HG02840 (cell line): ENCODE results near the gene COPB1.

Source experiments
- ATAC-seq: cut with Tn5 transposase; IDR thresholded peaks from one replicate; pipeline ENCODE4 v1.9.1; 2021; ENCODE audit warnings: mild to moderate bottlenecking, moderate library complexity, moderate number of reproducible peaks; ENCODE audit not compliant: unreplicated experiment, low FRiP score

Gene COPB1

GRCh38 chr11:14444441-14445189 lies 55.0 kb downstream of the COPB1 start:
- ATAC-seq, result no peak

DNA sequence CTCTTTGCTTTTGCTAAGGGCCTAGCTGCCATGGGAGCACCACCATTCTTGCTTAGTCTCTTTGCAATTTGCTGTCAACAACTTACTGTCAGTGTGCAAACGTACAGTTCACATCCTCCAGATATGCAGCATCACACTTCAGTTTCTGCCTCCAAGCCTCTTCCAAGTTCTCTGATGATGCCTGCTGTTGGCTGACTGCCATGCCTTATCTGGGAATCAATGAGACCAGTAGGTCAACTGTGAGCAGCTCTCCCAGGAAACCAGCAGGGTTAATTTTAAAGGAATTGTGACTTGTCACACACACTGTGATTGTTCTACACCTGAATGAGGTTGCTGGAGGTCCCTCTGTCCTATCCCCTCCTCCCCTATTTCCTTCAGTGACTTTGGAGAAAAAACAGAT lies 56.0 kb downstream of the COPB1 start:
- no peak for ATAC-seq

- no peak for ATAC-seq
Observed at GRCh38 chr11:14435717-14436512, 63.7 kb downstream of the COPB1 start.

- ATAC-seq, result no peak
Observed at GRCh38 chr11:14425621-14426020, 74.0 kb downstream of the COPB1 start.

GRCh38 chr11:14424096-14424495 lies 75.5 kb downstream of the COPB1 start:
- no peak for ATAC-seq

DNA sequence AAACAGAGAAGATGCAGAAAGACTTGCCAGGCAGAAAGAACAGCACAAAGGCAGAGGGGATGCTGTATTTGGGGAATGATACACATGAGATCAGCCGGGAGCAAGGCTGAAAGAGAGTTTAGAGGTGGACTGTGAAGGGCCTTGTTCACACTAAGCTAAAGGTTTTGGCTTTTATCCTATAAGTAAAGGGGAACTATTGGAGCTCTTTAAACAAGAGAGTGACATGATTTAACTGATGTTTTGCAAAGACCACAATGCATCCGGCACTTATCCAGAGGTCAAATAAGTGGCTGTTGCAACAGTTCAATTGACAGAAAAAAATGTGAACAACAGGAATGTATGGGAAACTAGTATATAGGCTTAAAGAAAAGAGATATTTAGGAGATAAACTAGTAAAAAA lies 76.0 kb downstream of the COPB1 start:
- no peak for ATAC-seq

DNA sequence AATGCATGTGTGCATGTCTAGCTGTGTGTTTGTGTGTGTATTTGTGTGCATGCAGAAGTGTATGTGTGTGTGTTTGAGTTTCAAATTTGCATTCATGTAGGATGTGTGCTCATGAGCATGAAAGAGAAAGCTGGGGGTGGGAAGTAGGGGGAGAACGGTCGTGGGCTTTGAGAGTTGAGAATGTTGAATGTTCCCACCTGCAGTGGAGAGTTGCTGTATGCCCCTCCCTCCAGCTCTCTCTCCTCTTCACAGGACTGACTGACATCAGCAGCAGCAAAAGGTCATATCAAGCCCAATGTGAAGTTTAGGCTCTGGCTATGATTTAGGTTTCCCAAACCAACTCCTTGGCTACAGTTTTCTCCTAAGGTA lies 76.8 kb downstream of the COPB1 start:
- no peak for ATAC-seq

DNA sequence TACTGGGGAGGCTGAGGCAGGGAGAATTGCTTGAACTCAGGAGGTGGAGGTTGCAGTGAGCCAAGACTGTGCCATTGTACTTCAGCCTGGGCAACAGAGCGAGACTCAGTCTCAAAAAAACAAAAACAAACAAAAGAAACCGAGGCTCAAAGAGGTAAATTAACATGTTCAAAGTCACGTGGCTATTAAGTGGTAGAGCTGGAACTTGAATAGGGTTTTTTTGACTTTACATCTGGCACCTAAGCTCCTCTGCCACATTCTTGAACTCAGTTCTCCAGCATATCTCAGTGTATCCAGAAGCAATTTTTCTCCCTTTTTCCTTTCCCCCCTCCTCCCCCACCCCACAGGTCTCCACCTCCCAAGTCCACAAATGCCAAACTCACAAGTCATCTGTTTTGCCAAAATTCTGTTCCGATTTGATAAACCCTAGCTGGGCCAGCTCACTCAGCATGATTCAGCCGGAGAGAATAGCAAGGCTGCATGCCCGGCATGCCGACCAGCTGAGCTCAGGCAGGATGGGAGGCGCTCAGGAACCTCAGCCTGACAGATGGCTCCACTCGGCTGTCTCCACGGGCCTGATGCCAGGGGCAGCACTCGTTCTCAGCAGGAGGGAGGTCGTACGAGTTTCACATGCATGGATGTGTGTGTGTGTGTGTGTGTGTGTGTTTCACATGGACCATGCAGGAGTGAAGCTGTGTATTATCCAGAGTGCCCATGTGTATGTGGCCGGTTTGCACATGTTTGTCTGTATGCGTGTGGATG lies 77.4 kb downstream of the COPB1 start:
- no peak for ATAC-seq

- ATAC-seq, result no peak
Observed at GRCh38 chr11:14420223-14420622, 79.4 kb downstream of the COPB1 start.

- ATAC-seq, result no peak
Observed at GRCh38 chr11:14418801-14419417, 80.7 kb downstream of the COPB1 start.

DNA sequence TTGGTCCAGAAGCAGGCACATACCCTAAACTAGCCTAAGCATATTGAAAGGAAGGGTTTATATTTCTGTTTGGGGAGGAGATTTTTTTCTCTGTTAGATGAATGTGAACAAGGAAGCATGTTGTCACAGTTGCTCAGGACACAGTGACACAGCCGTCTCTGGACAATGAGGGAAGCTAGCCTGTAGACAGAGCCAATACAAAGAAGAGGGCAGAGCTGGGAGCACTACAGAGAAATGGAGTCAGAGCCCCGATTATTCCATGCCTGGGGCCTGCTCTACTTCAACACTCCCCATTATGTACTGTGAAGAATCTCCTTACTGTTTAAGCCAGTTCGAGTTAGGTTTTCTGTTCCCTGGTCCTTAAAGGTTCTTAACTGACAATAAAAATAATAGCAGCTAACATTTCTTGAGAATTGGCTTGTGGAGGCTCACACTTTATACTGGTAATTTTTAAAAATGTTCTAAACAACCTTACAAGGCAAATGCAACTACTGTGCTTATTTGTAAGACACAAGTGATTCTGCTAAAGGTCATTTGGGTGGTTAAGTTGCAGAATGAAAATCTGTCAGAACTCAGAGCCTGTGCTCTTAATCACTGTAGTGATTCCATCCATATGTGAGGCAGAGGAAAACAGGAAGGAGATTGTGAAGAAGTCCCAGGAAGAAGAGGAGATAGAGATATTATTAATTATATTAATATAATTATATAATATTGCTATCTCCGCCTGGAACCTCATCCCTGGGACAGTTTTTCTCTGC lies 81.8 kb downstream of the COPB1 start:
- no peak for ATAC-seq

DNA sequence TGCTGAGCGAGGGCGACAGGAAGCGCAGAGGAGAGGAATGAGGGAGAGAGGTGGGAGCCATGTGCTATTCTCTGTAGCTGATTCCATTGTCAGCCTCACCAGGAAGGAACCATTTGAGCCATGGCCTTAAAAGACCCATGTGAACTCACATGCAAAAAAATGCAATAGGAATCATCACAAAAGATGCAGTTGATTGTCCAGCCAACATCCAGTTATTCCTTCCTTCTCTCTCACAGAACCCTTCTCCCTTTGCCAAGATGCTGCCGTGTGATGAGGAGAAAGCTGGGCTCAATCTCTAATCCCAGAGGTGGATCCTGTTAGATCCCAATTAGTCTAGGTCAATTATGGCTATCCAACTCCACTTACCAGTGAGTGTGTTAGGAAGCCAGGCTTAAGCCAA lies 82.4 kb downstream of the COPB1 start:
- ATAC-seq, result no peak

- peak; percentile 72 for ATAC-seq
Observed at GRCh38 chr11:14414470-14415461, 84.8 kb downstream of the COPB1 start.

- no peak for ATAC-seq
Observed at GRCh38 chr11:14413307-14414069, 86.1 kb downstream of the COPB1 start.

- ATAC-seq, result no peak
Observed at GRCh38 chr11:14411818-14412217, 87.8 kb downstream of the COPB1 start.

- ATAC-seq, result no peak
Observed at GRCh38 chr11:14409891-14410290, 89.7 kb downstream of the COPB1 start.

DNA sequence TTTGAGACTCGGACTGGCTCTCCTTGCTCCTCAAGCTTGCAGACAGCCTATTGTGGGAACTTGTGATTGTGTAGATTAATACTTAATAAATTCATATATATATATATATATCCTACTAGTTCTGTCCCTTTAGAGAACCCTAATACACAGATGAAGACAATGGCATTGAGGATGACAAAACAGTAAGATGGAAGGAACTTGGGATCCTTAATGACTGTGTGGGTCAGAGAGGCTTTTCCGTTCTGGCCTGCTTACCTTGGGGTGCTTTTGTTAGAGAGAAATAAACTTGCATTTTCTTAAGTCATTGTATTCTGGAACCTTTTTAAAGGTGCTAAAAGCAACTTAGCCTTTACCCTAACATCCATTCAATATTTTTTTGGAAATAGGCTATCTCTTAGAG lies 91.0 kb downstream of the COPB1 start:
- ATAC-seq, result no peak
